NCI-H187 treated with DMSO at 0.1 percent for 48 hours (cell line): ENCODE data around the gene LTBR.

ENCODE experiments used
- DNase-seq: peaks from one replicate; lab custom pipeline; 2025; lab: John Stamatoyannopoulos, UW

Gene LTBR

DNA sequence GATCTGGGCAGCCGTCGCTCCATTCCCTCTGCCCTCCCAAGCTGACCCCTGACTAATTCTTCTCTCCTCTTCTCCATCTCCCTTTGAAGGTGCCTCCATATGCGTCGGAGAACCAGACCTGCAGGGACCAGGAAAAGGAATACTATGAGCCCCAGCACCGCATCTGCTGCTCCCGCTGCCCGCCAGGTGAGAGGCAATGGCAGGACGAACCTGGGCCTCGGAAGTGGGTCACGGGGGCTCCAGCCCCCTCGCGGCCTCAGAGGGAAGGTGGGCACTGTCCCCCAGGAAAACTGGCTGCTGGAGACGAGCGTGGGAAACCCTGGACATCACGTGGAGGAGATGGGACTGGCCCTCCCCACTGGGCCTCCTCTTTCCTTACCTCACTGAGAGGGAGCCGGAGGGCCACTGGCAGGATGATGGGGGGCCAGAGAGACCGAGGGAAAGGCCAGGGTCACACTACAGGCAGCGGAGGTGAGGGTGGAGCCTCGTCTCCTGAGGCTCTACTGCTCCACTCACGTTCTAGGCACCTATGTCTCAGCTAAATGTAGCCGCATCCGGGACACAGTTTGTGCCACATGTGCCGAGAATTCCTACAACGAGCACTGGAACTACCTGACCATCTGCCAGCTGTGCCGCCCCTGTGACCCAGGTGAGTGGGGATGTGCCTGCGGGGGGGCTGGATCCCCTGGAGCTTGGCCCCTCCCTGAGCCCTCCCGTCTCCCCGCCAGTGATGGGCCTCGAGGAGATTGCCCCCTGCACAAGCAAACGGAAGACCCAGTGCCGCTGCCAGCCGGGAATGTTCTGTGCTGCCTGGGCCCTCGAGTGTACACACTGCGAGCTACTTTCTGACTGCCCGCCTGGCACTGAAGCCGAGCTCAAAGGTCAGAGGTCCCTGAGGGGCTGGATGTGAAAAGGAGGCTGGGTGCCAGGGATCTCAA lies 806 bp downstream of the LTBR start:
- DNase-seq, result no peak

GRCh38 chr12:6386038-6386437 lies 2.1 kb downstream of the LTBR start:
- DNase-seq, result no peak

DNA sequence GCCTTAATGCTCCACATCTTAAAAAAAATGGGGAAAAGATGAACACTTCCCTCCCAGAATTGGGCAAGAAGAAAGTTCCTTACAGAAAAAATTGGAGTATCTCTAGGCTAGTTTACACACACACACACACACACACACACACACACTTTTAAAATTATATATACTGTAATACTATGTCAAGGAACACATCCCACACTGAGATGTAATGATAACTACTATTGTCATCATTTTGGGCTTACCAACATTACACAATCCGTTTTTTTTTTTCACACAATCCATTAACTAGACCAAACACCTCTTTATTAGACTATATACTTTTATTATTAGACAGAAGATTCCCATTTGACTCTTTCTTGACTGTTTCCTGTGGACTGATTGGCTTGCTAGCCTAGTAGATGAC lies 2.5 kb downstream of the LTBR start:
- no peak for DNase-seq

GRCh38 chr12:6387541-6387940 lies 3.6 kb downstream of the LTBR start:
- no peak for DNase-seq

DNA sequence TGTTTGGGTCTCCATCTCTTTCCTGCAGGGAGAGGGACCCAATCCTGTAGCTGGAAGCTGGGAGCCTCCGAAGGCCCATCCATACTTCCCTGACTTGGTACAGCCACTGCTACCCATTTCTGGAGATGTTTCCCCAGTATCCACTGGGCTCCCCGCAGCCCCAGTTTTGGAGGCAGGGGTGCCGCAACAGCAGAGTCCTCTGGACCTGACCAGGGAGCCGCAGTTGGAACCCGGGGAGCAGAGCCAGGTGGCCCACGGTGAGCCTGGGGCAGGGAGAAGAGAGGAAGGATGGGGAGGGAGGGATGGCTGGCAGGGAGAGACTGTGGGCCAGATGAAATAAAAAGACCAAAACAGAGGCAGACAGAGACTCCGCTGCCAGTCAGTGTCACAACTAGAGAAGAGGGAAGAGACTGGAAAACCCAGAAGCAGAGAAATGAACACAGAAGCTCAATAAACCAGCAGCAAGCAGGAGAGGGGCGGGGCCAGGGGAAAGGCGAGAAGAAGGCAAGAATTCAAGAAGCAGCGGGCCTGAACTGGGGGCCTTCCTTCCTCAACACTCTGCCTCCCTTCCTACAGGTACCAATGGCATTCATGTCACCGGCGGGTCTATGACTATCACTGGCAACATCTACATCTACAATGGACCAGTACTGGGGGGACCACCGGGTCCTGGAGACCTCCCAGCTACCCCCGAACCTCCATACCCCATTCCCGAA lies 6.3 kb downstream of the LTBR start:
- no peak for DNase-seq

DNA sequence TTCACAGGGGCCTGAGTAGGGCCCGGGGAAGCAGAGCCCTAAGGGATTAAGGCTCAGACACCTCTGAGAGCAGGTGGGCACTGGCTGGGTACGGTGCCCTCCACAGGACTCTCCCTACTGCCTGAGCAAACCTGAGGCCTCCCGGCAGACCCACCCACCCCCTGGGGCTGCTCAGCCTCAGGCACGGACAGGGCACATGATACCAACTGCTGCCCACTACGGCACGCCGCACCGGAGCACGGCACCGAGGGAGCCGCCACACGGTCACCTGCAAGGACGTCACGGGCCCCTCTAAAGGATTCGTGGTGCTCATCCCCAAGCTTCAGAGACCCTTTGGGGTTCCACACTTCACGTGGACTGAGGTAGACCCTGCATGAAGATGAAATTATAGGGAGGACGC lies 7.1 kb downstream of the LTBR start:
- no peak for DNase-seq

- DNase-seq, result no peak
Measured at GRCh38 chr12:6392504-6392903, 8.5 kb downstream of the LTBR start.

DNA sequence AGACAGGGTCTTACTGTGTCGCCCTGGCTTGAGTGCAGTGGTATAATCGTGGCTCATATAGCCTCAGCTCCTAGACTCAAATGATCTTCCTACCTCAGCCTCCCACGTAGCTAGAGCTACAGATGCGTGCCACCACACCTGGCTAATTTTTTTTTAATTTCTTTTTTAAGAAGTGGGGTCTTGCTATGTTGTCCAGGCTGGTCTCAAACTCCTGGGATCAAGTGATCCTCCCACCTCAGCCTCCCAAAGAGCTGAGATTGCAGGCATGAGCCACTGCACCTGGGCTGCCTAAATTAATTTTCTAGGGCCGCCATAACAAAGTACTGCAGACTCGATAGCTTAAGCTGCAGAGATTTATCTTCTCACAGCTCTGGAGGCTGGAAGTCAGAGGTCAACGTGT lies 9.1 kb downstream of the LTBR start:
- DNase-seq, result no peak

DNA sequence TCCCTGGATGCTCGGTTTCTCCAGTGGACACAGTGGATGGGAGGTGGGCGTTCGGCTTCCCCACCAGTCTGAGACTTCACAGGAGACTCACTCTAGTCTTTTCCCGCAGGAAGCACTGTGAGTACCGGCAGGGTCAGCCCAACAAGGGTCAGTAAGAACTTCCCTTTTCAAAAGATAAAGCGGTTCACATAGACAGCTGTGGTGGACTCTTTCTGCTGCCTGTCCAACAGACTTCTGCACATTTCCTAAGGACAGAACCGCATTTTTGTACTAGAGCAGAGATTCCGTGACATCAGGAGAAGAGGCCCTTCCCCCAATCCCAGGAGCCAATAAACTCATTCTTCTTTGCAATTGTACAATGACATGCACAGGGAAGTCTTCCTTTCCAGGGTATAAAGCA lies 10.4 kb downstream of the LTBR start:
- DNase-seq, result no peak

DNA sequence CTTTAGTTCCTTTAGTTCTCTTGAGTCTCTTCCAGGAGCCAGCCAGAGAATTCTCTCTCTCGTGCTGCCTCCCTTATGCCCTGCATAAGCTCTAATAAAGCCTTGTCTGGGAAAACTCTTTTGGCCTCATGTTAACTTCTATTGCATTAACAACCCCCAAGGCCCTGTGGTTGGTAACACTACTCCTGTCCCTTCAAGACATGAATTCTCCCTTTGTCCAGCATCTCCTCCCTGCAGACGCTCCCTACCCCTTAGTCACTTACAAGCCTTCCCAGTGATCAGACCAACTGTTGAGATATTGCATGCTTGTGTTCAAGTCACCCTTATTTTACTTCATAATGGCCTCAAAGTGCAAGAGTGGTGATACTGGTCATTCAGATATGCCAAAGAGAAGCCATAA lies 12.1 kb downstream of the LTBR start:
- DNase-seq, result no peak

DNA sequence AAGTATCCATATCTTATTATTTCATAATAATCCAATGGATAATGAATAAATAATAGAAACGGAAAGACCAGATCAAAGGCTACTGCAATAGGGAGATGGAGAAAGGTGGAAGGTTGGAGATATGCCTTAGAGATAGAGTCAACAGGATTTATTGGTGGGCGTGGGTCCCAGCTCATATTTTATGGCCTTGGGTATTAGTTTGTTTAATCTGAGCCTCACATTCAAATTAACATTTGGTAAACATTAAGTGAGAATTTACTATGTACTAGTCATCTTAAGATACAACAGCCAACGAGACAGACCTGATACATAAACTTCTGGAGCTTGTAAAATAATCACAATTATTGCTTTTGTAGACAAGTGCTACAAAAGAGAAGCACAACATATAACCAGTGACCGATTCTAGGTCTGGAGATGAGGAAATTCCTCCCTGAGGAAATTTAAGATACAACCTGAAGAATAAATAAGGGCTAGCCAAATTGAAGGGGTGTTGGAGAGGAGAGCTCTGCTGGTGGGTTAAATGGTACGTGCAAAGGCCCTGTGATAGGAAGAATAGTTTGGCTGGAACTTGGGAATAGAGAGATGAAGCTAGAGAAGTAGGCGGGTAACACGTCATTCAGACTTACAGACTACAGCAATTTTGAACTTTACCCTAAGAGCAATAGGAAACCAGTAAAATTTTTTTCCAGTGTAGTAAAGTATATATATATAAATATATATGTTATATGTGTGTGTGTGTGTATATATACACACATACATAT lies 16.1 kb downstream of the LTBR start:
- no peak for DNase-seq

DNA sequence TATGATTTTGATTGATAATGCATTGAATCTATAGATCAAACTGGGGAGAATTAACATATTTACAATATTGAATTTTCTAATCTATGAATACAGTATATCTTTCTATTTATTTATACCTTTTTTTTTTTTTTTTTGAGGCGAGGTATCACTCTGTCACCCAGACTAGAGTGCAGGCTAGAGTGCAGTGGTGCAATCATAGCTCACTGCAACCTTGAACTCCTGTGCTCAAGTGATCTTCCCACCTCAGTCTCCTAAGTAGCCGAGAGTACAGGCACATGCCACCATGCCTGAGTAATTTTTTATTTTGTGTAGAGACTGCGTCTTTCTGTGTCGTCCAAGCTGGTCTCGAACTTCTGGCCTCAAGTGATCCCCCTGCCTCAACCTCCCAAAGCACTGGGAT lies 20.4 kb downstream of the LTBR start:
- no peak for DNase-seq

DNA sequence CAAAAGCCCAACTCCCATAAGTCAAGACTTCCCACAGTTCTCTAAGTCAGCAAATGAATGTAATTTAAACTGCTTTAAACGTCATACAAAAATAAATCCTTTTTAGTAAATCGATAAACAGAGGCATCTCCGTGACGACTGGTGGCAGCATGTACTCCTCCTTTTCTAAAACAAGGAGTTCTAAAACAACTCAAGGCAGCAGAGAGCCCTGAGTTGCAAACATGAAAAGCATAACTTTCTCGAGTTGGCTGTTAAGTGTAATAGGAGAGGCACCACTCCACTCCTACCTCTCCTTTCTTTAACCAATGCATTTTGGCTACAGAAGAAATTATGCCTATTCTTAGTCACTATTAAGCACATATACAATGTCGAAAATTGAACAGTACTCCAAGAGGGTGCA lies 22.0 kb downstream of the LTBR start:
- DNase-seq, result no peak

- DNase-seq, result no peak
Measured at GRCh38 chr12:6407236-6407954, 23.4 kb downstream of the LTBR start.

DNA sequence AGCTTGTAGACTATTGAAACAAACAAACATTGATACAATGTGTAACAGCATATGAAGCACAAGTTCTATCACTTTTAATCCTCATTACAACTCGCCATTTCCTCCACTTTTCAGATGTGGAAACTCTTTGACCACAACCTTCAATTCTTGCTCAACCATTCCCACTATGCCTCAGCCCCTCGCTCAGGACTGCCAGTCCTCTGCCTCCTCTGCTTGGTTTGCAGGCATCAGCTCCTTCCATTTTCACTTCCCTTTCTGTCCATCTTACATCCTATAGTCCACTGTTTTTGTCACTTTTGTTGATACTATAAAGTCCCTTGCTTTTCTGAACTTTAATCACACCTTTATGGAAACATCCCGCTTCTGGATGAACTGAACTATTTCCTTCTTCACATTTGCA lies 32.6 kb downstream of the LTBR start:
- DNase-seq, result no peak

GRCh38 chr12:6418796-6419195 lies 34.8 kb downstream of the LTBR start:
- no peak for DNase-seq

DNA sequence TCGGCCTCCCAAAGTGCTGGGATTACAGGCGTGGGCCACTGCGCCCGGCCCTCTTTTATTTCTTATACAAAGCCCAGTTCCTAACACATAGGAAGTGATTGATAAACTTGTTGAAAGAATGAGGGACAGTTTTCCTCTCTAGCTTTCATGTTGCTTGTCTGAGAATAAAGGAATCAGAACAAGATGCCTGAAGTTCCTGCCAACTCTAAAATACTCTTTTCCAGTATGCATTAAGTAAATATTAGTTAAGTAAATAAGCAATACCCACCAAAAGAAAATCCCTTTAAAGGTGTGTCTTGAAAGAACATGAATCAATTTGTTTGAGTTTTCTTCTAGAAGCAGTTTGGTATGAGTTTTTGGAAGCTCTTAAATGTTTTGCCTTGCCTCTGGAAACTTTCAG lies 36.4 kb downstream of the LTBR start:
- DNase-seq, result no peak

- DNase-seq, result peak; percentile 26
Measured at GRCh38 chr12:6423267-6424007, 39.5 kb downstream of the LTBR start.

DNA sequence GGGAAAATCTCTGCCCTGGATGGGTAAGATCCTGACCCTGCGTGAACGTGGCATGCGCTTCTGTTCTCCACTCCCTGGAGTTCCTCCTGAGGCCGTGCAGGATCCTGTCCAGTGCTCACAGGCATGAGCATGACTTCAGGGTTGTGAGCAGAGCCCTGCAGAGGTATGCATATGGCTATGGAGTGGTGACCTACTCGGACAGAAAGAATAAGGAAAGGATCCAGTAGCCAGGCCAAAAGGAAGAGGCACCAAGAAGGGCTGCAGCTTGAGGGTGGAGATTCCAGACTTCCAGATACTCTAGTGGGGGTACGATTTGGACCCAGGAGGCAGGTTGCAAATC lies 40.0 kb downstream of the LTBR start:
- DNase-seq, result no peak

DNA sequence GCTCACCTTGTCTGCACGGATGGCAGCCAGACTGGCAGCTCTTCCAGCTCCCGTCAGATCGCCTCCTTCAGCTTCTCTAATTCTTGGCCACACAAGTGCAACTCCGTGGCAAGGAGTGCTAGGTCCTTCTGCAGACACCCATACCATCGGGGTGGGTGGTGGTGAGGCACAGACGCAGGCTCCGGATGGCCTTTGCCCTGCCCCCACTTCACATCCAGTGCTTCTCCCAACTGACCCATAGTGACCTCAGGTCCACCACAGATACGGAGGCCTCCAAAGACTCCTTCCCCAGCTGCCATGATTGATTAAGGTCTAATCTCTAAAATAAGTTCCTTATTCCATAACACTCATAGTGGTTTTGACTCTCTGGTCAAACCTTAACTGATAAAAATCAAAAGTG lies 40.9 kb downstream of the LTBR start:
- no peak for DNase-seq
